GM18505 (cell line): ENCODE results near the gene TGFBR1.
"Not testable (repeated sequence)": the region's sequence is repeated elsewhere in the genome, so short reads cannot be mapped to it uniquely, and the experiment has no call there.

ENCODE experiments used
- ATAC-seq: cut with Tn5 transposase; IDR thresholded peaks from one replicate; pipeline ENCODE4 v1.9.1; 2021; ENCODE audit not compliant: unreplicated experiment
- POLR2A ChIP-seq: IDR thresholded peaks from 4 replicates; pipeline ENCODE4 v1.6.1; 2011; ENCODE audit warnings: borderline replicate concordance; ENCODE audit not compliant: insufficient read depth, insufficient read length; ENCODE audit errors: extremely low read depth

TGFBR1 gene

GRCh38 chr9:99189887-99190596, 85.1 kb downstream of the TGFBR1 start:
- no peak for ATAC-seq
- no peak for TF ChIP-seq POLR2A

- TF ChIP-seq POLR2A = no peak
- ATAC-seq = no peak
These were observed 85.8 kb downstream of the TGFBR1 start for GRCh38 chr9:99190597-99191283.

- no peak for TF ChIP-seq POLR2A
- ATAC-seq = no peak
These were observed 88.0 kb downstream of the TGFBR1 start for GRCh38 chr9:99192786-99193465.

- no peak for ATAC-seq
- TF ChIP-seq POLR2A = no peak
These were observed 88.5 kb downstream of the TGFBR1 start for GRCh38 chr9:99193466-99193821.

- ATAC-seq = not testable (repeated sequence)
These were observed 91.6 kb downstream of the TGFBR1 start for GRCh38 chr9:99196484-99196883.

GRCh38 chr9:99197124-99197630, 92.3 kb downstream of the TGFBR1 start:
- no peak for TF ChIP-seq POLR2A
- no peak for ATAC-seq

- ATAC-seq = no peak
- TF ChIP-seq POLR2A = no peak
These were observed 93.1 kb downstream of the TGFBR1 start for GRCh38 chr9:99197987-99198386.

- TF ChIP-seq POLR2A = no peak
- no peak for ATAC-seq
These were observed 95.1 kb downstream of the TGFBR1 start for GRCh38 chr9:99199938-99200539.

GRCh38 chr9:99201603-99202002, 96.7 kb downstream of the TGFBR1 start:
- no peak for ATAC-seq
- no peak for TF ChIP-seq POLR2A
